Astrocyte (in vitro differentiated cells and primary cell): Measurements from ENCODE around the gene ASAP2. TPM values are rescaled to one million over a fixed set of nuclear protein-coding genes. Genes with fewer than 3 reads are reported as not detected.

ENCODE experiments used
- DNase-seq: peaks from one replicate; pipeline ENCODE4 v3.0.0-alpha.2; 2010; ENCODE audit warnings: low read depth
- FAIRE-seq: peaks from 2 replicates; lab custom pipeline; 2011; peaks lifted over from hg19 to GRCh38; lab: Jason Lieb, UNC
- H2AFZ ChIP-seq: 2 replicates; pipeline ENCODE4 v1.6.0; 2012; ENCODE audit warnings: low read depth, low read length, inconsistent platforms
- H3K27ac ChIP-seq: 2 replicates; pipeline ENCODE4 v1.5.1; 2011; ENCODE audit warnings: low read depth, low read length, inconsistent platforms
- H3K27me3 ChIP-seq: 2 replicates; pipeline ENCODE4 v1.6.0; 2011; ENCODE audit warnings: low read length, inconsistent platforms; ENCODE audit not compliant: insufficient read depth
- H3K36me3 ChIP-seq: 2 replicates; pipeline ENCODE4 v1.5.1; 2011; ENCODE audit warnings: low read length, inconsistent platforms; ENCODE audit not compliant: insufficient read depth
- H3K4me1 ChIP-seq: 2 replicates; pipeline ENCODE4 v1.5.1; 2011; ENCODE audit warnings: low read length, inconsistent platforms; ENCODE audit not compliant: insufficient read depth
- H3K4me2 ChIP-seq: 2 replicates; pipeline ENCODE4 v1.6.0; 2012; ENCODE audit warnings: low read length, inconsistent platforms
- H3K4me3 ChIP-seq: 2 replicates; pipeline ENCODE4 v1.5.1; 2011; ENCODE audit warnings: low read depth, mild to moderate bottlenecking, low read length, inconsistent platforms; ENCODE audit not compliant: insufficient read depth
- H3K79me2 ChIP-seq: 2 replicates; pipeline ENCODE4 v1.6.0; 2012; ENCODE audit warnings: mild to moderate bottlenecking, low read length, inconsistent platforms; ENCODE audit not compliant: insufficient read depth
- H3K9ac ChIP-seq: 2 replicates; pipeline ENCODE4 v1.6.0; 2012; ENCODE audit warnings: mild to moderate bottlenecking, low read length, inconsistent platforms
- H3K9me3 ChIP-seq: 2 replicates; pipeline ENCODE4 v1.5.1; 2012; ENCODE audit warnings: low read depth, mild to moderate bottlenecking, low read length, inconsistent platforms; ENCODE audit not compliant: insufficient read depth
- H4K20me1 ChIP-seq: 2 replicates; pipeline ENCODE4 v1.6.0; 2012; ENCODE audit warnings: low read length, inconsistent platforms; ENCODE audit not compliant: insufficient read depth
- H3K27ac Mint-ChIP-seq: one replicate; pipeline ENCODE4 v1.8.0; 2021; ENCODE audit warnings: mild to moderate bottlenecking, mixed read lengths; ENCODE audit not compliant: unreplicated experiment
- H3K27me3 Mint-ChIP-seq: one replicate; pipeline ENCODE4 v1.8.0; 2021; ENCODE audit warnings: low read depth, mixed read lengths; ENCODE audit not compliant: unreplicated experiment
- H3K36me3 Mint-ChIP-seq: one replicate; pipeline ENCODE4 v1.8.0; 2021; ENCODE audit warnings: low read depth, mixed read lengths; ENCODE audit not compliant: unreplicated experiment
- H3K4me1 Mint-ChIP-seq: one replicate; pipeline ENCODE4 v1.8.0; 2021; ENCODE audit warnings: low read depth, mixed read lengths; ENCODE audit not compliant: unreplicated experiment
- H3K4me3 Mint-ChIP-seq: one replicate; pipeline ENCODE4 v1.8.0; 2021; ENCODE audit warnings: mild to moderate bottlenecking, moderate library complexity, mixed read lengths; ENCODE audit not compliant: unreplicated experiment
- H3K9me3 Mint-ChIP-seq: one replicate; pipeline ENCODE4 v1.8.0; 2021; ENCODE audit warnings: mild to moderate bottlenecking, mixed read lengths; ENCODE audit not compliant: unreplicated experiment
- EZH2 ChIP-seq: IDR thresholded peaks from 2 replicates; pipeline ENCODE4 v1.6.1; 2012; ENCODE audit warnings: mild to moderate bottlenecking, low read length, inconsistent platforms; ENCODE audit not compliant: insufficient read depth
- total RNA-seq: library from RNA; stranded (reverse); gene quantifications from 2 replicates; pipeline ENCODE4 v1.2.1, GENCODE V29; 2021
- TF ChIP-seq, protein P1 (sequence below): IDR thresholded peaks from 2 replicates; pipeline ENCODE4 v1.5.1; 2011; ENCODE audit warnings: low read depth, mild to moderate bottlenecking, inconsistent platforms, low read length, moderate library complexity; ENCODE audit not compliant: insufficient read depth

The ASAP2 gene
- total RNA-seq, 1 donor from 2014 or later = 62.6 TPM

GRCh38 chr2:9405636-9406035 lies 199.0 kb downstream of the ASAP2 start:
- Histone ChIP-seq H4K20me1 (peaks cover 5% of the 10 kb centered on the region), H3K36me3 (peaks cover 27% of the 10 kb centered on the region), H3K4me2 (no peak overlapping the region), H3K4me1 (no peaks in the 10 kb centered on the region), H3K9me3 (no peaks in the 10 kb centered on the region), H2AFZ (no peak overlapping the region), H3K27me3 (no peaks in the 10 kb centered on the region), H3K27ac (no peak overlapping the region), H3K9ac (no peak overlapping the region), H3K4me3 (no peak overlapping the region), H3K79me2 (peaks cover 4% of the 10 kb centered on the region)
- Mint-ChIP-seq H3K4me1 (peaks cover under 1% of the 10 kb centered on the region), H3K27ac (no peak overlapping the region), H3K36me3 (peaks cover 19% of the 10 kb centered on the region), H3K9me3 (no peaks in the 10 kb centered on the region), H3K27me3 (no peaks in the 10 kb centered on the region), H3K4me3 (no peak overlapping the region)
- DNase-seq = peak; percentile 49
- no peak for TF ChIP-seq EZH2
- TF ChIP-seq, protein P1, sequence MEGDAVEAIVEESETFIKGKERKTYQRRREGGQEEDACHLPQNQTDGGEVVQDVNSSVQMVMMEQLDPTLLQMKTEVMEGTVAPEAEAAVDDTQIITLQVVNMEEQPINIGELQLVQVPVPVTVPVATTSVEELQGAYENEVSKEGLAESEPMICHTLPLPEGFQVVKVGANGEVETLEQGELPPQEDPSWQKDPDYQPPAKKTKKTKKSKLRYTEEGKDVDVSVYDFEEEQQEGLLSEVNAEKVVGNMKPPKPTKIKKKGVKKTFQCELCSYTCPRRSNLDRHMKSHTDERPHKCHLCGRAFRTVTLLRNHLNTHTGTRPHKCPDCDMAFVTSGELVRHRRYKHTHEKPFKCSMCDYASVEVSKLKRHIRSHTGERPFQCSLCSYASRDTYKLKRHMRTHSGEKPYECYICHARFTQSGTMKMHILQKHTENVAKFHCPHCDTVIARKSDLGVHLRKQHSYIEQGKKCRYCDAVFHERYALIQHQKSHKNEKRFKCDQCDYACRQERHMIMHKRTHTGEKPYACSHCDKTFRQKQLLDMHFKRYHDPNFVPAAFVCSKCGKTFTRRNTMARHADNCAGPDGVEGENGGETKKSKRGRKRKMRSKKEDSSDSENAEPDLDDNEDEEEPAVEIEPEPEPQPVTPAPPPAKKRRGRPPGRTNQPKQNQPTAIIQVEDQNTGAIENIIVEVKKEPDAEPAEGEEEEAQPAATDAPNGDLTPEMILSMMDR = no peak
- FAIRE-seq = no peak

- H3K4me1 Mint-ChIP-seq = no peaks in the 10 kb centered on the region
- Histone ChIP-seq H3K79me2 (peaks cover 4% of the 10 kb centered on the region), H2AFZ (no peak overlapping the region), H4K20me1 (peaks cover 5% of the 10 kb centered on the region), H3K4me2 (no peak overlapping the region), H3K4me3 (no peak overlapping the region), H3K9ac (no peak overlapping the region), H3K27me3 (no peaks in the 10 kb centered on the region), H3K36me3 (peaks cover 30% of the 10 kb centered on the region), H3K4me1 (no peaks in the 10 kb centered on the region), H3K9me3 (no peaks in the 10 kb centered on the region), H3K27ac (no peak overlapping the region)
- FAIRE-seq = no peak
- H3K27ac Mint-ChIP-seq = no peak overlapping the region
- DNase-seq = no peak
- H3K27me3 Mint-ChIP-seq = no peaks in the 10 kb centered on the region
- no peak overlapping the region for H3K4me3 Mint-ChIP-seq
- peaks cover 15% of the 10 kb centered on the region for H3K36me3 Mint-ChIP-seq
- TF ChIP-seq EZH2 = no peak
- TF ChIP-seq, protein P1 = no peak
- H3K9me3 Mint-ChIP-seq = no peaks in the 10 kb centered on the region
Measured at GRCh38 chr2:9406529-9407362, 200.1 kb downstream of the ASAP2 start.

- FAIRE-seq (no peak), DNase-seq (no peak)
- no peak overlapping the region for H3K4me3 ChIP-seq
- H3K79me2 ChIP-seq = peaks cover 7% of the 10 kb centered on the region
- no peak overlapping the region for H3K4me2 ChIP-seq
- H2AFZ ChIP-seq = no peak overlapping the region
- Mint-ChIP-seq H3K4me3 (no peak overlapping the region), H3K36me3 (peaks cover 18% of the 10 kb centered on the region), H3K4me1 (no peaks in the 10 kb centered on the region), H3K27ac (no peak overlapping the region), H3K9me3 (no peaks in the 10 kb centered on the region), H3K27me3 (no peaks in the 10 kb centered on the region)
- H3K27me3 ChIP-seq = no peaks in the 10 kb centered on the region
- no peak for TF ChIP-seq EZH2
- TF ChIP-seq, protein P1 = no peak
- H3K4me1 ChIP-seq = no peaks in the 10 kb centered on the region
- H3K9ac ChIP-seq = no peak overlapping the region
- H4K20me1 ChIP-seq = peaks cover 5% of the 10 kb centered on the region
- no peaks in the 10 kb centered on the region for H3K9me3 ChIP-seq
- peaks cover 29% of the 10 kb centered on the region for H3K36me3 ChIP-seq
- H3K27ac ChIP-seq = no peak overlapping the region
Measured at GRCh38 chr2:9407363-9407811, 200.8 kb downstream of the ASAP2 start.
